Upper lobe of left lung (tissue), 6 donors: ENCODE results near the gene GCDH. TPM values are rescaled to one million over a fixed set of nuclear protein-coding genes. Genes with fewer than 3 reads are reported as not detected.

Experiments used
- ATAC-seq, 2 donors: fragments of 200-7000 bp; cut with Tn5 transposase; one replicate each; pipeline ENCODE4 v1.9.1; 2022; ENCODE audit warnings: mild to moderate bottlenecking in 2 of 2, moderate library complexity in 2 of 2; ENCODE audit not compliant: low FRiP score in 2 of 2
- DNase-seq, 2 donors: peaks; one replicate each; pipeline ENCODE4 v3.0.0-alpha.2; 2019 to 2020
- H3K27ac ChIP-seq, 4 donors: fragments of 200-600 bp; sonication (generic); one replicate each; pipeline ENCODE4 v1.5.1; 2016 to 2019
- H3K27me3 ChIP-seq, 4 donors: fragments of 200-600 bp; sonication (generic); one replicate each; pipeline ENCODE4 v1.5.1; 2017 to 2019
- H3K36me3 ChIP-seq, 4 donors: fragments of 200-600 bp; sonication (generic); one replicate each; pipeline ENCODE4 v1.5.1; 2016 to 2019
- H3K4me1 ChIP-seq, 4 donors: fragments of 200-600 bp; sonication (generic); one replicate each; pipeline ENCODE4 v1.5.1; 2018 to 2019
- H3K4me3 ChIP-seq, 4 donors: fragments of 200-600 bp; sonication (generic); one replicate each; pipeline ENCODE4 v1.5.1; 2017 to 2019; ENCODE audit warnings: mild to moderate bottlenecking in 2 of 4, moderate library complexity in 1 of 4
- H3K9me3 ChIP-seq, 4 donors: fragments of 200-600 bp; sonication (generic); one replicate each; pipeline ENCODE4 v1.5.1; 2018 to 2019
- EP300 ChIP-seq, 4 donors: sonication (generic); formaldehyde crosslinking; IDR thresholded peaks; one replicate each; pipeline ENCODE4 v1.5.1; 2017; ENCODE audit warnings: antibody characterized with exemption in 4 of 4, control low read depth in 2 of 4
- POLR2A ChIP-seq, 4 donors: fragments of 450-650 bp; IDR thresholded peaks; one replicate each; pipeline ENCODE4 v1.5.1; 2016 to 2017; ENCODE audit warnings: antibody characterized with exemption in 4 of 4, mild to moderate bottlenecking in 2 of 4
- POLR2AphosphoS5 ChIP-seq, 2 donors: sonication (generic); formaldehyde crosslinking; IDR thresholded peaks; one replicate each; pipeline ENCODE4 v1.5.1; 2017; ENCODE audit warnings: antibody characterized with exemption in 2 of 2
- WGBS, 2 donors: methylation state at CpG; one replicate each; pipeline ENCODE4 v1.1.5; 2017 to 2018; 5-methylcytosine and 5-hydroxymethylcytosine counted together
- total RNA-seq, 6 donors: library from RNA; depleted of rRNA in 4 of 6; stranded (reverse); fragments of >200 nt in 4 of 6; gene quantifications; one replicate each; pipeline versions ENCODE4 v1.1.0 to v1.2.1, GENCODE V29; 2016 to 2021
- TF ChIP-seq, protein P1 (sequence below), 6 experiments: fragments of 450-650 bp in 4 of 6; fragments of 200-600 bp in 2 of 6; sonication (generic) in 2 of 6; IDR thresholded peaks; one replicate each; pipeline ENCODE4 v1.5.1; 2016 to 2019; ENCODE audit warnings: antibody characterized with exemption in 6 of 6
- donor health status: DM: no; HTN: no; CAD: no; lungs with moderate emphysema.
- donor health status: DM: no; HTN: yes; CAD: no; lungs with severe emphysema.

Gene GCDH
- total RNA-seq, 6 donors from 2014 or later, result 19.3 to 47.1 (median 33.3) TPM

DNA sequence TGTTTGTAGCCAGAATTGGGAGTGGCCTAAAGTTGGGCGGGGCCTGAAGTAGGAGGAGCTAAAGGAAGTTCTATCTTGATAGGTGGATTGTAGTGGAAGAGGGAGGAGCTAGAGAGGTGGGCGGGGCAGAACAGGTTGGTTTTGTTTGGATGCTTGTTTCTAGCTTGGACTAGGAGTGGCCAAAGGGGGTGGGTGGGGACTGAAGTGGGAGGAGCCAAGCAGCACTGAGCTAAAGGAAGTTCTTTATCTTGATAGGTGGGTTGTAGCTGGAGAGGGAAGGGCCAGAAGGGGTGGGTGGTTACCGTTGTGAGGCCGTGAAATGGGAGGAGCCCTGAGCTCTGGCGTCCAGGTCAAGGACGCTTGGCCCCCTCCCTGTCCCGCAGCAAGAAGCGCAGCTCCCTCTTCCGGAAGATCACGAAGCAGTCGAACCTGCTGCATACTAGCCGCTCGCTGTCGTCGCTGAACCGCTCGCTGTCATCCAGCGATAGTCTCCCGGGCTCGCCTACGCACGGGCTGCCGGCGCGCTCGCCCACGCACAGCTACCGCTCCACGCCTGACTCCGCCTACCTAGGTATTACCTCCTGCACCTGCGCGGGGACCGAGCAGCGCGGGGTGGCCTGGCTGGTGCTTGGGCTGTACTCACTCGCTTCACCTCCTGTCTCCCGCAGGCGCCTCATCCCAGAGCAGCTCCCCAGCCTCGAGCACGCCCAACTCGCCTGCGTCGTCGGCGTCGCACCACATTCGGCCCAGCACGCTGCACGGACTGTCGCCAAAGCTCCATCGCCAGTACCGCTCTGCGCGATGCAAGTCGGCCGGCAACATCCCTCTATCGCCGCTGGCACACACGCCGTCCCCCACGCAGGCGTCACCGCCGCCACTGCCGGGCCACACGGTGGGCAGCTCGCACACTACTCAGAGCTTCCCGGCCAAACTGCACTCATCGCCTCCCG lies 17.7 kb upstream of the GCDH start:
- WGBS, 2 donors, result 47 to 81% methylated on average over 41 to 70 of the region's 70 CpGs
- ATAC-seq (peak; percentile 67 to 77), DNase-seq (peak in 1 of 2 donors; percentile 81)
- H3K27me3 ChIP-seq, result no peaks in the 10 kb centered on the region
- TF ChIP-seq POLR2A (IDR thresholded peaks at IDR 0.05) (peak in 1 of 4 donors; percentile 34), POLR2AphosphoS5 (IDR thresholded peaks at IDR 0.05) (no peak)
- H3K9me3 ChIP-seq, result no peaks in the 10 kb centered on the region
- peak overlapping the region in 3 of 4 donors; percentile 13 to 45 (median 30) for H3K4me3 ChIP-seq
- peak overlapping the region in 1 of 4 donors; percentile 30 for H3K27ac ChIP-seq
- H3K36me3 ChIP-seq, result peaks cover 0 to 32% (median 20%) of the 10 kb centered on the region in 4 donors
- H3K4me1 ChIP-seq, result peaks cover 0 to 11% (median 4%) of the 10 kb centered on the region in 4 donors

DNA sequence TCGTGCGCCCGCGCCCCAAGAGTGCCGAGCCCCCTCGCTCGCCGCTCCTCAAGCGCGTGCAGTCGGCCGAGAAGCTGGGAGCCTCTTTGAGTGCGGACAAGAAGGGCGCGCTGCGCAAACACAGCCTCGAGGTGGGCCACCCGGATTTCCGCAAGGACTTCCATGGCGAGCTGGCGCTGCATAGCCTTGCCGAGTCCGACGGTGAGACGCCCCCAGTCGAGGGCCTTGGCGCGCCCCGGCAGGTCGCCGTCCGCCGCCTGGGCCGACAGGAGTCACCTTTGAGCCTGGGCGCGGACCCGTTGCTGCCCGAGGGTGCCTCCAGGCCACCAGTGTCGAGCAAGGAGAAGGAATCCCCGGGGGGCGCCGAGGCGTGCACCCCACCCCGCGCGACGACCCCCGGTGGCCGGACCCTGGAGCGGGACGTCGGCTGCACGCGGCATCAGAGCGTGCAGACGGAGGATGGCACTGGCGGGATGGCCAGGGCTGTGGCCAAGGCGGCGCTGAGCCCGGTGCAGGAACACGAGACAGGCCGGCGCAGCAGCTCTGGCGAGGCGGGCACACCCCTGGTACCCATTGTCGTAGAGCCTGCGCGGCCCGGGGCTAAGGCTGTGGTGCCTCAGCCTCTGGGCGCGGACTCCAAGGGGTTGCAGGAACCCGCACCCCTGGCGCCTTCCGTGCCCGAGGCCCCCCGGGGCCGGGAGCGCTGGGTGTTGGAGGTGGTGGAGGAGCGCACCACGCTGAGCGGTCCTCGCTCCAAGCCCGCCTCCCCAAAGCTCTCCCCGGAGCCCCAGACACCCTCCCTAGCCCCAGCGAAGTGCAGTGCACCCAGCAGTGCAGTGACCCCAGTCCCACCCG lies 16.8 kb upstream of the GCDH start:
- ATAC-seq (peak; percentile 2 to 3), DNase-seq (peak in 1 of 2 donors; percentile 86)
- no peak overlapping the region for H3K27ac ChIP-seq
- peak overlapping the region in 2 of 4 donors; percentile 30 to 45 for H3K4me3 ChIP-seq
- TF ChIP-seq POLR2A (IDR thresholded peaks at IDR 0.05), result no peak
- no peak for TF ChIP-seq EP300 (IDR thresholded peaks at IDR 0.05)
- TF ChIP-seq, protein P1, sequence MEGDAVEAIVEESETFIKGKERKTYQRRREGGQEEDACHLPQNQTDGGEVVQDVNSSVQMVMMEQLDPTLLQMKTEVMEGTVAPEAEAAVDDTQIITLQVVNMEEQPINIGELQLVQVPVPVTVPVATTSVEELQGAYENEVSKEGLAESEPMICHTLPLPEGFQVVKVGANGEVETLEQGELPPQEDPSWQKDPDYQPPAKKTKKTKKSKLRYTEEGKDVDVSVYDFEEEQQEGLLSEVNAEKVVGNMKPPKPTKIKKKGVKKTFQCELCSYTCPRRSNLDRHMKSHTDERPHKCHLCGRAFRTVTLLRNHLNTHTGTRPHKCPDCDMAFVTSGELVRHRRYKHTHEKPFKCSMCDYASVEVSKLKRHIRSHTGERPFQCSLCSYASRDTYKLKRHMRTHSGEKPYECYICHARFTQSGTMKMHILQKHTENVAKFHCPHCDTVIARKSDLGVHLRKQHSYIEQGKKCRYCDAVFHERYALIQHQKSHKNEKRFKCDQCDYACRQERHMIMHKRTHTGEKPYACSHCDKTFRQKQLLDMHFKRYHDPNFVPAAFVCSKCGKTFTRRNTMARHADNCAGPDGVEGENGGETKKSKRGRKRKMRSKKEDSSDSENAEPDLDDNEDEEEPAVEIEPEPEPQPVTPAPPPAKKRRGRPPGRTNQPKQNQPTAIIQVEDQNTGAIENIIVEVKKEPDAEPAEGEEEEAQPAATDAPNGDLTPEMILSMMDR (IDR thresholded peaks at IDR 0.05), result no peak
- TF ChIP-seq POLR2AphosphoS5 (IDR thresholded peaks at IDR 0.05), result no peak
- peaks cover 0 to 39% (median 25%) of the 10 kb centered on the region in 4 donors for H3K36me3 ChIP-seq
- H3K27me3 ChIP-seq, result no peaks in the 10 kb centered on the region
- H3K4me1 ChIP-seq, result peaks cover 0 to 11% (median 4%) of the 10 kb centered on the region in 4 donors
- 89 to 94% methylated on average over 34 to 80 of the region's 86 CpGs for WGBS, 2 donors
- H3K9me3 ChIP-seq, result no peaks in the 10 kb centered on the region

DNA sequence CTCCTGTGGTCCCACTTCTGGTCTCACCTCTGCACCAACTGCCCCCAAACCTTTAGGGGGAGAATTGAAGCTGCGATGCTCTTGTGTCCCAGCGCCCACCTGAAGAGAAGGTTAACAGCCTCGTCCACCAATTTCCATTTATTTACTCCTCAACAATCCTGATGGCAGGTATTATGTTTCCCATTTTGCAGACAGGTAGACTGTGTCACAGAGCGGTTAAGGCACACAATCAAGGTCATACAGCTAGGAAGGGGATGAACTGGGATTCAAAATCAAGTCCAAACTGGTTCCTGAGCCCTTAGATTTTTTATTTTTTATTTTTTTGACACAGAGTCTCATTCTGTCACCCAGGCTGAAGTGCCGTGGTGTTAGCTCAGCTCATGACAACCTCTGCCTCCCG lies 15.9 kb upstream of the GCDH start:
- ATAC-seq, result no peak
- Histone ChIP-seq H3K36me3 (peaks cover 0 to 39% (median 25%) of the 10 kb centered on the region in 4 donors), H3K27me3 (no peaks in the 10 kb centered on the region), H3K9me3 (no peaks in the 10 kb centered on the region), H3K4me1 (peaks cover 0 to 12% (median 6%) of the 10 kb centered on the region in 4 donors), H3K27ac (no peak overlapping the region), H3K4me3 (no peak overlapping the region)
- no peak for DNase-seq
- 95 to 96% methylated on average over 6 of the region's 6 CpGs for WGBS, 2 donors
- no peak for TF ChIP-seq POLR2A (IDR thresholded peaks at IDR 0.05)

GRCh38 chr19:12880551-12881171 lies 10.3 kb upstream of the GCDH start:
- ATAC-seq, result peak; percentile 11 to 34
- 17 to 25% methylated on average over 19 of the region's 29 CpGs for whole genome bisulfite sequencing, 2 donors
- TF ChIP-seq EP300 (IDR thresholded peaks at IDR 0.05) (no peak), POLR2A (IDR thresholded peaks at IDR 0.05) (no peak), POLR2AphosphoS5 (IDR thresholded peaks at IDR 0.05) (no peak)
- TF ChIP-seq, protein P1 (IDR thresholded peaks at IDR 0.05), result no peak
- Histone ChIP-seq H3K27ac (peak overlapping the region; percentile 86 to 92 (median 90)), H3K9me3 (peaks cover 0 to 8% (median 4%) of the 10 kb centered on the region in 4 donors), H3K27me3 (peaks cover 0 to 4% (median 1%) of the 10 kb centered on the region in 4 donors), H3K4me3 (peak overlapping the region; percentile 68 to 85 (median 78)), H3K36me3 (peaks cover 0 to 32% (median 23%) of the 10 kb centered on the region in 4 donors), H3K4me1 (peaks cover 15 to 30% (median 22%) of the 10 kb centered on the region in 4 donors)
- DNase-seq, result peak; percentile 41 to 84

DNA sequence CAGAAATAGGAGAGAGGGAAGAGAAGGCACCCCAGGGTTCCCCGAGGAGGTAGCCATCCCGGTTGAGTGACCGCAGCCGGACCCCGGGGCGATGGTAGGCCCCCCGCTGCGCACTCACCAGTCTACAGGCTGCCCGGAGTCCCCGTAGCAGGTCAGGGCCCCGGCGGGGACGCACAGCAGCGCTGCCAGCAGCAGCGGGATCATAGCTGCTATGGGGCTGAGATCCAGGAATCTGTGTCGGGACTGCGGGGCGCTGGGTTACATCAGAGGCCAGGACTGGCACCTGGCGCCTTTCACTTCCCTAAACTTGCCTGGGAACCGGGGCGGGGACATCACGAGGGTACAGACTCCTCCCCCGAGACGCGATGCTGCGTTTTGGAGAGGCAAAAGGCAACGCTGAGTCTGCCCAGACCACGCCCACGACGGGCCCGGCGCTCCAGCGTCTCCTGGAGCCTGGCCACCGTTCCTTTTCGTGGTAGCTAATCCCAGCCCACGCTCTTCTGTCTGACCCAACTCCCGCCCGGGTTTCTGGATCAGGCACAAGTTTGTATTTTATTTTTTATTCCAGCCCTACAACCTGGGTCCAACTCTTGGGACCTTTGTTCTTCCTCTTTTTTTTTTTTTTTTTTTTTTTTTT lies 9.7 kb upstream of the GCDH start, which contains the start of gene DNASE2:
Gene DNASE2, minus strand, starts transcription at position 278 of the 637 bp plus-strand sequence. Its CDS starts 74 bp downstream, at position 204.
- peaks cover 0 to 26% (median 21%) of the 10 kb centered on the region in 4 donors for H3K36me3 ChIP-seq
- peak within 1 kb of the TSS; percentile 68 to 85 (median 78) for H3K4me3 ChIP-seq
- peaks cover 0 to 8% (median 4%) of the 10 kb centered on the region in 4 donors for H3K9me3 ChIP-seq
- H3K27ac ChIP-seq, result peak within 1 kb of the TSS; percentile 86 to 92 (median 90)
- H3K4me1 ChIP-seq, result peaks cover 21 to 36% (median 27%) of the 10 kb centered on the region in 4 donors
- WGBS, 2 donors, result 1 to 2% methylated on average over 13 to 35 of the region's 38 CpGs
- peak; percentile 94 to 96 for ATAC-seq
- TF ChIP-seq POLR2AphosphoS5 (IDR thresholded peaks at IDR 0.05), result peak; percentile 56 to 92
- TF ChIP-seq, protein P1 (IDR thresholded peaks at IDR 0.05), result no peak
- TF ChIP-seq POLR2A (IDR thresholded peaks at IDR 0.05), result peak in 3 of 4 donors; percentile 70 to 92 (median 87)
- no peak for TF ChIP-seq EP300 (IDR thresholded peaks at IDR 0.05)
- H3K27me3 ChIP-seq, result peaks cover 0 to 6% (median 2%) of the 10 kb centered on the region in 4 donors
- peak; percentile 97 to 99 for DNase-seq
